Glomerular visceral epithelial cell (primary cell): ENCODE data around the gene GPR31.

ENCODE experiments used
- DNase-seq: peaks from one replicate; pipeline ENCODE4 v3.0.0-alpha.2; 2016; ENCODE audit errors: extremely low spot score

Gene GPR31

GRCh38 chr6:167165858-167166471 is 8.2 kb upstream of the GPR31 start:
- DNase-seq, result no peak

- DNase-seq, result no peak
Observed at GRCh38 chr6:167164261-167164660, 6.5 kb upstream of the GPR31 start.

GRCh38 chr6:167163476-167164011 is 5.8 kb upstream of the GPR31 start:
- DNase-seq, result no peak

- DNase-seq, result no peak
Observed at GRCh38 chr6:167162591-167162990, 4.8 kb upstream of the GPR31 start.

- DNase-seq, result no peak
Observed at GRCh38 chr6:167161851-167162467, 4.2 kb upstream of the GPR31 start.

- no peak for DNase-seq
Observed at GRCh38 chr6:167157414-167157813, 366 bp downstream of the GPR31 start.

GRCh38 chr6:167154895-167155294 is 2.9 kb downstream of the GPR31 start:
- no peak for DNase-seq

GRCh38 chr6:167154291-167154690 is 3.5 kb downstream of the GPR31 start:
- no peak for DNase-seq

- peak; percentile 24 for DNase-seq
Observed at GRCh38 chr6:167153521-167153959, 4.2 kb downstream of the GPR31 start.

- DNase-seq, result no peak
Observed at GRCh38 chr6:167152862-167153261, 4.9 kb downstream of the GPR31 start.

- DNase-seq, result no peak
Observed at GRCh38 chr6:167151648-167152047, 6.1 kb downstream of the GPR31 start.

- DNase-seq, result no peak
Observed at GRCh38 chr6:167150941-167151549, 6.7 kb downstream of the GPR31 start.

- no peak for DNase-seq
Observed at GRCh38 chr6:167148997-167149396, 8.8 kb downstream of the GPR31 start.

GRCh38 chr6:167148021-167148420 is 9.8 kb downstream of the GPR31 start:
- DNase-seq, result no peak

GRCh38 chr6:167146977-167147376 is 10.8 kb downstream of the GPR31 start:
- no peak for DNase-seq

GRCh38 chr6:167146135-167146534 is 11.6 kb downstream of the GPR31 start:
- DNase-seq, result no peak

- DNase-seq, result no peak
Observed at GRCh38 chr6:167145461-167145860, 12.3 kb downstream of the GPR31 start.

- DNase-seq, result no peak
Observed at GRCh38 chr6:167143041-167143440, 14.7 kb downstream of the GPR31 start.

GRCh38 chr6:167142433-167142761 is 15.4 kb downstream of the GPR31 start:
- no peak for DNase-seq

- DNase-seq, result peak; percentile 58
Observed at GRCh38 chr6:167141667-167142432, 15.9 kb downstream of the GPR31 start.

GRCh38 chr6:167140589-167141474 is 16.9 kb downstream of the GPR31 start:
- peak; percentile 19 for DNase-seq
